ENCODE data around the gene HERC5.
"Not testable (repeated sequence)": the region's sequence is repeated elsewhere in the genome, so short reads cannot be mapped to it uniquely, and the experiment has no call there.

DNA sequence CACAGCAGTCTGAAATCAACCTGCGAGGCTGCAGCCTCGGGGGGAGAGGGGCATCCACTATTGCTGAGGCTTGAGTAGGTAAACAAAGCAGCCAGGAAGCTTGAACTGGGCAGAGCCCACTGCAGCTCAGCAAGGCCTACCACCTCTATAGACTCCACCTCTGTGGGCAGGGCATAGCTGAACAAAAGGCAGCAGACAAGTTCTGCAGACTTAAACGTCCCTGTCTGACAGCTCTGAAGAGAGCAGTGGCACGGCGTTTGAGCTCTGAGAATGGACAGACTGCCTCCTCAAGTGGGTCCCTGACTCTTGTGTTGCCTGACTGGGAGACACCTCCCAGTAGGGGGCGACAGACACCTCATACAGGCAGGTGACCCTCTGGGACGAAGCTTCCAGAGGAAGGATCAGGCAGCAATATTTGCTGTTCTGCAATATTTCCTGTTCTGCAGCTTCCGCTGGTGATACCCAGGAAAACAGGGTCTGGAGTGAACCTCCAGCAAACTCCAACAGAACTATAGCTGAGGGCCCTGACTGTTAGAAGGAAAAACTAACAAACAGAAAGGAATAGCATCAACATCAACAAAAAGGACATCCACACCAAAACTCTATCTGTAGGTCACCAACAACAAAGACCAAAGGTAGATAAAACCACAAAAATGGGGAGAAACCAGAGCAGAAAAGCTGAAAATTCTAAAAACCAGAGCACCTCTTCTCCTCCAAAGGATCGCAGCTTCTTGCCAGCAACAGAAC lies 82.6 kb downstream of the HERC5 start:
- TF ChIP-seq, protein P1, sequence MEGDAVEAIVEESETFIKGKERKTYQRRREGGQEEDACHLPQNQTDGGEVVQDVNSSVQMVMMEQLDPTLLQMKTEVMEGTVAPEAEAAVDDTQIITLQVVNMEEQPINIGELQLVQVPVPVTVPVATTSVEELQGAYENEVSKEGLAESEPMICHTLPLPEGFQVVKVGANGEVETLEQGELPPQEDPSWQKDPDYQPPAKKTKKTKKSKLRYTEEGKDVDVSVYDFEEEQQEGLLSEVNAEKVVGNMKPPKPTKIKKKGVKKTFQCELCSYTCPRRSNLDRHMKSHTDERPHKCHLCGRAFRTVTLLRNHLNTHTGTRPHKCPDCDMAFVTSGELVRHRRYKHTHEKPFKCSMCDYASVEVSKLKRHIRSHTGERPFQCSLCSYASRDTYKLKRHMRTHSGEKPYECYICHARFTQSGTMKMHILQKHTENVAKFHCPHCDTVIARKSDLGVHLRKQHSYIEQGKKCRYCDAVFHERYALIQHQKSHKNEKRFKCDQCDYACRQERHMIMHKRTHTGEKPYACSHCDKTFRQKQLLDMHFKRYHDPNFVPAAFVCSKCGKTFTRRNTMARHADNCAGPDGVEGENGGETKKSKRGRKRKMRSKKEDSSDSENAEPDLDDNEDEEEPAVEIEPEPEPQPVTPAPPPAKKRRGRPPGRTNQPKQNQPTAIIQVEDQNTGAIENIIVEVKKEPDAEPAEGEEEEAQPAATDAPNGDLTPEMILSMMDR (IDR thresholded peaks at IDR 0.05), result peak; percentile 68 to 80 (median 74)
- TF ChIP-seq POLR2A (IDR thresholded peaks at IDR 0.05), result not testable (repeated sequence)
